ENCODE measurements around the gene GPBP1L1.

The GPBP1L1 gene

GRCh38 chr1:45658171-45658570 lies 28.2 kb downstream of the GPBP1L1 start:
- no peak overlapping the region for H2AFZ ChIP-seq (ENCODE audit: low read length)

GRCh38 chr1:45656573-45657226 lies 29.6 kb downstream of the GPBP1L1 start:
- no peak overlapping the region for H2AFZ ChIP-seq (ENCODE audit: low read length)
- H3K9me2 ChIP-seq (replicated peaks; ENCODE audit: low read depth, low read length): no peaks in the 10 kb centered on the region
- no peak overlapping the region for H3K4me2 ChIP-seq (ENCODE audit: low read depth, low read length, poor library complexity, severe bottlenecking)
- no peaks in the 10 kb centered on the region for H3K9me3 ChIP-seq (ENCODE audit: insufficient read depth, low read depth, low read length)
- H3F3A ChIP-seq (ENCODE audit: low read depth): no peaks in the 10 kb centered on the region
- no peak overlapping the region for H3K9ac ChIP-seq (ENCODE audit: low read depth, low read length, poor library complexity, severe bottlenecking)
- H4K20me1 ChIP-seq (ENCODE audit: insufficient read depth, low read length, poor library complexity, severe bottlenecking): peaks cover 25% of the 10 kb centered on the region
- H3K4me3 ChIP-seq (ENCODE audit: low read length, poor library complexity, severe bottlenecking): no peak overlapping the region
- H3K4me1 ChIP-seq (ENCODE audit: insufficient read depth, low read length, poor library complexity, severe bottlenecking): no peaks in the 10 kb centered on the region
- no peak for TF ChIP-seq EZH2phosphoT487 (IDR thresholded peaks at IDR 0.05; ENCODE audit: borderline replicate concordance)
- no peaks in the 10 kb centered on the region for H3K27me3 ChIP-seq (ENCODE audit: insufficient read depth, low read length, poor library complexity, severe bottlenecking)
- H3K36me3 ChIP-seq (ENCODE audit: insufficient read depth, low read length): peaks cover 95% of the 10 kb centered on the region
- H3K79me2 ChIP-seq (ENCODE audit: insufficient read depth, low read length): peaks cover 22% of the 10 kb centered on the region

More at GRCh38 chr1:45658171-45658570, 28.2 kb downstream of the GPBP1L1 start:
- H3K79me2 ChIP-seq (ENCODE audit: insufficient read depth, low read length): peaks cover 37% of the 10 kb centered on the region
- no peaks in the 10 kb centered on the region for H3K9me2 ChIP-seq (replicated peaks; ENCODE audit: low read depth, low read length)
- H3F3A ChIP-seq (ENCODE audit: low read depth): no peaks in the 10 kb centered on the region
- H3K4me1 ChIP-seq (ENCODE audit: insufficient read depth, low read length, poor library complexity, severe bottlenecking): no peaks in the 10 kb centered on the region
- peaks cover 81% of the 10 kb centered on the region for H3K36me3 ChIP-seq (ENCODE audit: insufficient read depth, low read length)
- no peaks in the 10 kb centered on the region for H3K9me3 ChIP-seq (ENCODE audit: insufficient read depth, low read depth, low read length)
- H3K9ac ChIP-seq (ENCODE audit: low read depth, low read length, poor library complexity, severe bottlenecking): no peak overlapping the region
- H3K27me3 ChIP-seq (ENCODE audit: insufficient read depth, low read length, poor library complexity, severe bottlenecking): no peaks in the 10 kb centered on the region
- H3K4me3 ChIP-seq (ENCODE audit: low read length, poor library complexity, severe bottlenecking): no peak overlapping the region
- no peak for TF ChIP-seq EZH2phosphoT487 (IDR thresholded peaks at IDR 0.05; ENCODE audit: borderline replicate concordance)
- TF ChIP-seq, protein P1, sequence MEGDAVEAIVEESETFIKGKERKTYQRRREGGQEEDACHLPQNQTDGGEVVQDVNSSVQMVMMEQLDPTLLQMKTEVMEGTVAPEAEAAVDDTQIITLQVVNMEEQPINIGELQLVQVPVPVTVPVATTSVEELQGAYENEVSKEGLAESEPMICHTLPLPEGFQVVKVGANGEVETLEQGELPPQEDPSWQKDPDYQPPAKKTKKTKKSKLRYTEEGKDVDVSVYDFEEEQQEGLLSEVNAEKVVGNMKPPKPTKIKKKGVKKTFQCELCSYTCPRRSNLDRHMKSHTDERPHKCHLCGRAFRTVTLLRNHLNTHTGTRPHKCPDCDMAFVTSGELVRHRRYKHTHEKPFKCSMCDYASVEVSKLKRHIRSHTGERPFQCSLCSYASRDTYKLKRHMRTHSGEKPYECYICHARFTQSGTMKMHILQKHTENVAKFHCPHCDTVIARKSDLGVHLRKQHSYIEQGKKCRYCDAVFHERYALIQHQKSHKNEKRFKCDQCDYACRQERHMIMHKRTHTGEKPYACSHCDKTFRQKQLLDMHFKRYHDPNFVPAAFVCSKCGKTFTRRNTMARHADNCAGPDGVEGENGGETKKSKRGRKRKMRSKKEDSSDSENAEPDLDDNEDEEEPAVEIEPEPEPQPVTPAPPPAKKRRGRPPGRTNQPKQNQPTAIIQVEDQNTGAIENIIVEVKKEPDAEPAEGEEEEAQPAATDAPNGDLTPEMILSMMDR (conservative IDR thresholded peaks at IDR 0.05; ENCODE audit: low read length): no peak
- no peak overlapping the region for H3K4me2 ChIP-seq (ENCODE audit: low read depth, low read length, poor library complexity, severe bottlenecking)
- H4K20me1 ChIP-seq (ENCODE audit: insufficient read depth, low read length, poor library complexity, severe bottlenecking): peaks cover 32% of the 10 kb centered on the region

- H3K9ac ChIP-seq (ENCODE audit: low read depth, low read length, poor library complexity, severe bottlenecking): no peak overlapping the region
- no peak overlapping the region for H3K4me2 ChIP-seq (ENCODE audit: low read depth, low read length, poor library complexity, severe bottlenecking)
- H3K4me3 ChIP-seq (ENCODE audit: low read length, poor library complexity, severe bottlenecking): no peak overlapping the region
- no peaks in the 10 kb centered on the region for H3K27me3 ChIP-seq (ENCODE audit: insufficient read depth, low read length, poor library complexity, severe bottlenecking)
- no peaks in the 10 kb centered on the region for H3F3A ChIP-seq (ENCODE audit: low read depth)
- peaks cover 16% of the 10 kb centered on the region for H4K20me1 ChIP-seq (ENCODE audit: insufficient read depth, low read length, poor library complexity, severe bottlenecking)
- no peaks in the 10 kb centered on the region for H3K9me2 ChIP-seq (replicated peaks; ENCODE audit: low read depth, low read length)
- H3K79me2 ChIP-seq (ENCODE audit: insufficient read depth, low read length): peaks cover 3% of the 10 kb centered on the region; the same call in 1 of the 2 replicates
- no peak overlapping the region for H2AFZ ChIP-seq (ENCODE audit: low read length)
- H3K36me3 ChIP-seq (ENCODE audit: insufficient read depth, low read length): peaks cover 97% of the 10 kb centered on the region
- H3K4me1 ChIP-seq (ENCODE audit: insufficient read depth, low read length, poor library complexity, severe bottlenecking): no peaks in the 10 kb centered on the region
- H3K9me3 ChIP-seq (ENCODE audit: insufficient read depth, low read depth, low read length): no peaks in the 10 kb centered on the region
- no peak for TF ChIP-seq EZH2phosphoT487 (IDR thresholded peaks at IDR 0.05; ENCODE audit: borderline replicate concordance)
- TF ChIP-seq, protein P1 (conservative IDR thresholded peaks at IDR 0.05; ENCODE audit: low read length): no peak
Observed at GRCh38 chr1:45654540-45655280, 31.6 kb downstream of the GPBP1L1 start.
